Keratinocyte (primary cell): Measurements from ENCODE around the gene HSDL2. TPM values are rescaled to one million over a fixed set of nuclear protein-coding genes. Genes with fewer than 3 reads are reported as not detected.
A peak's percentile ranks its signal among the peaks of the same experiment; 100 is the strongest.

Experiments used
- DNase-seq: peaks from one replicate; pipeline ENCODE4 v3.0.0-alpha.2; 2011; ENCODE audit warnings: low read depth, missing footprints, low spot score
- FAIRE-seq: peaks from 2 replicates; lab custom pipeline; 2011; peaks lifted over from hg19 to GRCh38; lab: Jason Lieb, UNC
- H2AFZ ChIP-seq: 2 replicates; pipeline ENCODE4 v1.6.0; 2012; ENCODE audit warnings: low read length, control low read depth, inconsistent platforms; ENCODE audit not compliant: control insufficient read depth
- H3K27ac ChIP-seq: 2 replicates; pipeline ENCODE4 v1.5.1; 2011; ENCODE audit warnings: low read length; ENCODE audit not compliant: control insufficient read depth, insufficient read depth
- H3K27me3 ChIP-seq: 3 replicates; pipeline ENCODE4 v1.6.0; 2011; ENCODE audit warnings: low read length; ENCODE audit not compliant: control insufficient read depth, insufficient read depth; ENCODE audit errors: extremely low read depth
- H3K36me3 ChIP-seq, 2 experiments: 2 replicates in 1 of 2; 3 replicates in 1 of 2; pipeline ENCODE4 v1.5.1; 2011; ENCODE audit warnings: low read length in 2 of 2, mild to moderate bottlenecking in 1 of 2; ENCODE audit not compliant: control insufficient read depth in 2 of 2, insufficient read depth in 2 of 2; ENCODE audit errors: extremely low read depth in 1 of 2
- H3K4me1 ChIP-seq: 3 replicates; pipeline ENCODE4 v1.5.1; 2011; ENCODE audit warnings: low read length; ENCODE audit not compliant: control insufficient read depth, insufficient read depth; ENCODE audit errors: extremely low read depth
- H3K4me2 ChIP-seq: 3 replicates; pipeline ENCODE4 v1.6.0; 2011; ENCODE audit warnings: low read depth, low read length; ENCODE audit not compliant: control insufficient read depth, insufficient read depth; ENCODE audit errors: extremely low read depth
- H3K4me3 ChIP-seq, 3 experiments: fragments of 200-600 bp in 1 of 3; sonication (generic) in 1 of 3; 2 replicates in 2 of 3; 3 replicates in 1 of 3; pipeline ENCODE4 v1.5.1; 2011 to 2016; ENCODE audit warnings: low read length in 3 of 3, mild to moderate bottlenecking in 3 of 3, control low read depth in 2 of 3, inconsistent platforms in 1 of 3, low read depth in 1 of 3, mixed read lengths in 1 of 3, mixed run types in 1 of 3, moderate library complexity in 1 of 3; ENCODE audit not compliant: control insufficient read depth in 2 of 3, insufficient read depth in 2 of 3; ENCODE audit errors: extremely low read depth in 1 of 3
- H3K79me2 ChIP-seq: 2 replicates; pipeline ENCODE4 v1.6.0; 2012; ENCODE audit warnings: low read length; ENCODE audit not compliant: control insufficient read depth, insufficient read depth
- H3K9ac ChIP-seq: 3 replicates; pipeline ENCODE4 v1.6.0; 2011; ENCODE audit warnings: low read length; ENCODE audit not compliant: control insufficient read depth, insufficient read depth; ENCODE audit errors: extremely low read depth
- H3K9me1 ChIP-seq: 3 replicates; pipeline ENCODE4 v1.6.0; 2011; ENCODE audit warnings: low read length; ENCODE audit not compliant: control insufficient read depth, insufficient read depth; ENCODE audit errors: extremely low read depth
- H3K9me3 ChIP-seq: 2 replicates; pipeline ENCODE4 v1.5.1; 2012; ENCODE audit warnings: low read depth, low read length; ENCODE audit not compliant: control insufficient read depth
- H4K20me1 ChIP-seq: 3 replicates; pipeline ENCODE4 v1.6.0; 2011; ENCODE audit warnings: low read length; ENCODE audit not compliant: control insufficient read depth, insufficient read depth; ENCODE audit errors: extremely low read depth
- EZH2 ChIP-seq: IDR thresholded peaks from one replicate; pipeline ENCODE4 v1.6.1; 2012; ENCODE audit warnings: inconsistent platforms, mild to moderate bottlenecking, low read length, moderate library complexity
- dilution Hi-C: fragments of 300-500 bp; cut with MboI; formaldehyde crosslinking; loops from one replicate; pipeline ENCODE4 v1.7.0; 2020; ENCODE audit warnings: low sequenced_read_pairs; ENCODE audit not compliant: extremely low pct_ligation_motif_present
- polyA plus RNA-seq, 5 experiments: library from polyadenylated mRNA; depleted of rRNA in 3 of 5; stranded (reverse) in 3 of 5; stranded (forward) in 1 of 5; unstranded in 1 of 5; fragments of >200 nt; gene quantifications; 1 replicate in 1 of 5; 2 replicates in 3 of 5; 3 replicates in 1 of 5; pipeline versions ENCODE4 v1.2.1 to v1.2.3, GENCODE V29; 2011 to 2012; ENCODE audit warnings: missing spikeins in 2 of 5, low read depth in 1 of 5, low replicate concordance in 1 of 5
- TF ChIP-seq, protein P1 (sequence below), 3 experiments: IDR thresholded peaks in 1 of 3; conservative IDR thresholded peaks in 1 of 3; optimal IDR thresholded peaks in 1 of 3; 2 replicates in 2 of 3; 3 replicates in 1 of 3; pipeline versions ENCODE3 to v1.5.1; 2011; ENCODE audit warnings: low read length in 3 of 3, mild to moderate bottlenecking in 3 of 3, moderate library complexity in 2 of 3, control low read depth in 1 of 3, inconsistent platforms in 1 of 3; ENCODE audit not compliant: insufficient read depth in 2 of 3; ENCODE audit errors: extremely low read depth in 1 of 3

HSDL2 gene
- polyA plus RNA-seq, 1 donor (not counting 4 experiments of a cell fraction or from before 2014, with no cell fraction given), result 27.6 TPM

DNA sequence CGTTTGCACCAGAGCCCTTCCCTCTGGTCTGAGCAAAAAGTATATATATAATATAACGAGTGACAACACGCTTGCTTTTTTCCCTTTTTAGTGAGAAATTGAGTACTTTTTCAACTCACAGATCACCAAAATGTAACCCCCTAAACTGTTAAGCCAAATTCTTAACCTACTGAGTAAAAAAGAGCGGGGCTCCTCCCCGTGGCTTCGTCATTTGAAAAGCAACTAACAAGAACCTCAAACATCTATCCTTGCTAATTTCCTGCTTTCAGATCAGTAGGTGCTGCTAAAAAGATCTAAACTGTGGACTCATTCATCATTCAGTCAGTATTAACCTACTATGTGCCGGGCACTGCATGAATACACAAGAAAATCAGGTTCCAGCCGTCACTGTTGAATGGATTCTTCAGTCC is 45.5 kb upstream of the HSDL2 start:
- Histone ChIP-seq H3K79me2 (peaks cover 38% of the 10 kb centered on the region), H3K27me3 (no peaks in the 10 kb centered on the region), H3K9me1 (no peaks in the 10 kb centered on the region), H4K20me1 (no peaks in the 10 kb centered on the region), H3K9ac (peak overlapping the region; percentile 94), H3K4me3 (peak overlapping the region; percentile 55 to 79 (median 79)), H3K4me2 (peak overlapping the region; percentile 97), H3K36me3 (no peaks in the 10 kb centered on the region), H3K27ac (peak overlapping the region; percentile 94), H3K9me3 (no peaks in the 10 kb centered on the region), H3K4me1 (peaks cover 9% of the 10 kb centered on the region), H2AFZ (peak overlapping the region; percentile 86)
- no peak for FAIRE-seq
- no peak for TF ChIP-seq EZH2
- TF ChIP-seq, protein P1, sequence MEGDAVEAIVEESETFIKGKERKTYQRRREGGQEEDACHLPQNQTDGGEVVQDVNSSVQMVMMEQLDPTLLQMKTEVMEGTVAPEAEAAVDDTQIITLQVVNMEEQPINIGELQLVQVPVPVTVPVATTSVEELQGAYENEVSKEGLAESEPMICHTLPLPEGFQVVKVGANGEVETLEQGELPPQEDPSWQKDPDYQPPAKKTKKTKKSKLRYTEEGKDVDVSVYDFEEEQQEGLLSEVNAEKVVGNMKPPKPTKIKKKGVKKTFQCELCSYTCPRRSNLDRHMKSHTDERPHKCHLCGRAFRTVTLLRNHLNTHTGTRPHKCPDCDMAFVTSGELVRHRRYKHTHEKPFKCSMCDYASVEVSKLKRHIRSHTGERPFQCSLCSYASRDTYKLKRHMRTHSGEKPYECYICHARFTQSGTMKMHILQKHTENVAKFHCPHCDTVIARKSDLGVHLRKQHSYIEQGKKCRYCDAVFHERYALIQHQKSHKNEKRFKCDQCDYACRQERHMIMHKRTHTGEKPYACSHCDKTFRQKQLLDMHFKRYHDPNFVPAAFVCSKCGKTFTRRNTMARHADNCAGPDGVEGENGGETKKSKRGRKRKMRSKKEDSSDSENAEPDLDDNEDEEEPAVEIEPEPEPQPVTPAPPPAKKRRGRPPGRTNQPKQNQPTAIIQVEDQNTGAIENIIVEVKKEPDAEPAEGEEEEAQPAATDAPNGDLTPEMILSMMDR (optimal IDR thresholded peaks at IDR 0.05 in 1 of 3, IDR thresholded peaks at IDR 0.05 in 1 of 3, conservative IDR thresholded peaks at IDR 0.05 in 1 of 3; ENCODE audit: extremely low read depth in 1 of 3, insufficient read depth in 2 of 3, low read length in 3 of 3), result no peak
- dilution Hi-C loops, result no loop called here
- DNase-seq, result no peak

DNA sequence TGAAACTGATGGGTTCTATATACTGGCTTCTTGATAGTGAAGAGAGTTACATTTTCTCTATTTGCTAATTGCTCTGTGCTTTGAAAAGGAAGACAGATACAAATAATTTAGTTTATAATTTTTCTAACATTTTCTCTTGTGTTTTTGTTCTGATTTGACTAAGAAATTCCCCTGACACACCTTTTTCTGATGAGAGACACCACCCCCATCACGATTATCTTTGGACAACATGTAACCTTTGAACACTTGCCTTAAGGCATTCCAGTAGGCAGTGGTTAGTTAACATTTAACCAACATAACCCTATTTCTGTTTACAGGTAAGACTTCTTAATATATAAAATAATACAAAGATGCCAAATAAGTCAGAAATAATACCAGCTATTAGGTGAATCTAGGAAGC is 42.4 kb upstream of the HSDL2 start:
- Histone ChIP-seq H3K36me3 (no peaks in the 10 kb centered on the region), H3K9ac (no peak overlapping the region), H3K4me1 (peaks cover 9% of the 10 kb centered on the region), H3K27me3 (no peaks in the 10 kb centered on the region), H2AFZ (no peak overlapping the region), H4K20me1 (no peaks in the 10 kb centered on the region), H3K79me2 (peaks cover 7% of the 10 kb centered on the region), H3K27ac (no peak overlapping the region), H3K4me2 (no peak overlapping the region), H3K9me3 (no peaks in the 10 kb centered on the region), H3K4me3 (no peak overlapping the region), H3K9me1 (no peaks in the 10 kb centered on the region)
- DNase-seq (no peak), FAIRE-seq (no peak)
- no peak for TF ChIP-seq EZH2
- TF ChIP-seq, protein P1 (optimal IDR thresholded peaks at IDR 0.05 in 1 of 3, IDR thresholded peaks at IDR 0.05 in 1 of 3, conservative IDR thresholded peaks at IDR 0.05 in 1 of 3; ENCODE audit: extremely low read depth in 1 of 3, insufficient read depth in 2 of 3, low read length in 3 of 3), result no peak
- dilution Hi-C loops, result no loop called here
